GM10266 (cell line): ENCODE results near the gene LPIN3.

ENCODE experiments used
- DNase-seq: peaks from one replicate; pipeline ENCODE4 v3.0.0; 2012; ENCODE audit errors: extremely low spot score
- TF ChIP-seq, protein P1 (sequence below): IDR thresholded peaks from 2 replicates; pipeline ENCODE4 v1.5.1; 2012; ENCODE audit warnings: mild to moderate bottlenecking, low read depth; ENCODE audit not compliant: control insufficient read depth, insufficient read depth; ENCODE audit errors: missing control alignments

LPIN3 gene

DNA sequence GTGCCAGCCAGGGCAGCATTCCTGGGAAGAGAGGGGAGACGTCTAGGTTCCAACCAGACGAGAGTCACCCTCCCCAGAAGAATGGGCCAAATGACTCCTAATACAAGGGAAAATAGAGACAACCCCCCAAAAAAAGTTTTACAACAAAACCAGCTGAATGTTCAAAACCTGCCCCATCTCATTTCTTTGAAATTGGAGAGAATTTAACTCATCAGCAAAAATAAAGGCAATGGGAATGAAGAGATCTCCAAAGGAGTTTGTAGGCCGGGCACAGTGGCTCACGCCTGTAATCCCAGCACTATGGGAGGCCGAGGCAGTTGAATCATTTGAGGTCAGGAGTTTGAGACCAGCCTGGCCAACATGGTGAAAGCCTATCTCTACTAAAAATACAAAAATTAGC is 35.7 kb downstream of the LPIN3 start:
- DNase-seq = no peak
- TF ChIP-seq, protein P1, sequence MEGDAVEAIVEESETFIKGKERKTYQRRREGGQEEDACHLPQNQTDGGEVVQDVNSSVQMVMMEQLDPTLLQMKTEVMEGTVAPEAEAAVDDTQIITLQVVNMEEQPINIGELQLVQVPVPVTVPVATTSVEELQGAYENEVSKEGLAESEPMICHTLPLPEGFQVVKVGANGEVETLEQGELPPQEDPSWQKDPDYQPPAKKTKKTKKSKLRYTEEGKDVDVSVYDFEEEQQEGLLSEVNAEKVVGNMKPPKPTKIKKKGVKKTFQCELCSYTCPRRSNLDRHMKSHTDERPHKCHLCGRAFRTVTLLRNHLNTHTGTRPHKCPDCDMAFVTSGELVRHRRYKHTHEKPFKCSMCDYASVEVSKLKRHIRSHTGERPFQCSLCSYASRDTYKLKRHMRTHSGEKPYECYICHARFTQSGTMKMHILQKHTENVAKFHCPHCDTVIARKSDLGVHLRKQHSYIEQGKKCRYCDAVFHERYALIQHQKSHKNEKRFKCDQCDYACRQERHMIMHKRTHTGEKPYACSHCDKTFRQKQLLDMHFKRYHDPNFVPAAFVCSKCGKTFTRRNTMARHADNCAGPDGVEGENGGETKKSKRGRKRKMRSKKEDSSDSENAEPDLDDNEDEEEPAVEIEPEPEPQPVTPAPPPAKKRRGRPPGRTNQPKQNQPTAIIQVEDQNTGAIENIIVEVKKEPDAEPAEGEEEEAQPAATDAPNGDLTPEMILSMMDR = no peak

DNA sequence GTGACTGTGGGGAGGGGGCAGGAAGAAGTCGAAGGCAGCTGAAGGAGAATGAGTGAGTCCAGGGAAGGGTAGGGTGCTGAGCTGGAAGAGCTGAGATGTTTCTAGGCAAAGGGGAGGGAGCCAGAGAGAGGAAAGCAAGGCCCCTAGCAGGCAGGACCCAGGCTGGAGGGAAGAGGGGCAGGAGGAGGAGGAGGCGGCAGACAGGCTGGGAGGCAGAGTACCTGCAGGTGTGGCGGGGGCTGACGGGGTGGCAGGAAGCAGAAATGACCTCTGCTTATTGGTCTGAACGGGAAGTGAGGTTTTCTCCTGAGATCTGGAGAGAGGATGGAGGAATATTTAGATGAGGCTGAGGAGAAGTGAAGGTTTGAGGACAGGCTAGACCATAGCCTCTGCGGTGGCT is 36.7 kb downstream of the LPIN3 start:
- no peak for DNase-seq
- TF ChIP-seq, protein P1 = no peak

- TF ChIP-seq, protein P1 = no peak
- no peak for DNase-seq
Observed at GRCh38 chr20:41379551-41379950, 38.9 kb downstream of the LPIN3 start.

- no peak for DNase-seq
Observed at GRCh38 chr20:41380551-41381193, 40.1 kb downstream of the LPIN3 start.

GRCh38 chr20:41382791-41383305 is 42.2 kb downstream of the LPIN3 start:
- TF ChIP-seq, protein P1 = no peak

More at GRCh38 chr20:41380551-41381193, 40.1 kb downstream of the LPIN3 start:
- TF ChIP-seq, protein P1 = no peak

DNA sequence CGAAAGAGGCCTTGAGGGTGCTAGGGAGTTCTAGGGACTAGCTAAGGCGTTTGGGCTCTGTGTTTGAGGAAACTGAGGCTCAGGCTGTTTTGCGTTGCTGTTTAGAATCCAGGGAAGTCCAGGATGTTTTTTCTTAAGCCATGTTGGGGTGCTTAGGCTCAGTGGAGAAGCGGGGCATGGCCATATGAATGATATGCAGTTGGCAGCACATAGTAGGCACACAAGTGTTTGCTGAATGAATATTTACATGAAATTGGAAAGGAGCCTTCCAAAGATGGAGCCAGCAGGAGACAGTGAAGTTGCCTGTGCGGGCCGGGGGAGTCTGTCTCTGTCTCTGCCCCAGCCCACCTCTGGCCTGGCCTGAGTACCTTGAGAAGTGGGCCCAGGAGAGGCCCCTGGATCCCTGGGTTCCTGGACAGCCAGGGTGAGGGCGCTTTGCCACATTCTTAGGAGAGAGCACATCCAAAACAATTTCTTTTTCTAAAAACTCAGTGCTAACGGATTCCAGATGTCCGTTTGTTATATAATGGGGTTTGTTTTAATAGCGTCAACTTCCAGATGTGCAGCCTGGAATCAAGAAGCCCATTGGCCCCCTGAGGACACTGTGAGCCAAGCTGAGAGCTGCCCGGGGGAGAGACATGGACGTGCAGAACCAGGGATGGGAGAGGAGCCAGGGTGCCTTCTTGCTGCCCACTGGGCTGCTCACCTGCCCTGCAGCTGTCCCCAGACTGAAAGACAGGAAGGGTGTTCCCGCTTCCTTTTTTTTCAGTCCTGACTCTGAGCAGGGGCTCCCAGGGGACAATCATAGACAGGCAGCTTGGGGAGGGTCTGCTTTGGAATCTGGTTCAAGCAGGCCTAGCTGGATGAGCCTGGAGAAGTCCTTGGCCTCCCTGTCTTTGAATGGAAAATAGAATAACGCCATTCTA is 46.1 kb downstream of the LPIN3 start:
- no peak for DNase-seq
- TF ChIP-seq, protein P1 = no peak

More at GRCh38 chr20:41382791-41383305, 42.2 kb downstream of the LPIN3 start:
- no peak for DNase-seq
